Stimulated activated CD4-positive, alpha-beta T cell treated with anti-CD3 and anti-CD28 coated beads, Interleukin-2, amount 100 ng/mL, for 4 hours (primary cell): Measurements from ENCODE around the gene NFYC.

Experiments used
- DNase-seq: peaks from one replicate; pipeline ENCODE4 v3.0.0-alpha.2; 2020; ENCODE audit warnings: low read depth

NFYC gene

DNA sequence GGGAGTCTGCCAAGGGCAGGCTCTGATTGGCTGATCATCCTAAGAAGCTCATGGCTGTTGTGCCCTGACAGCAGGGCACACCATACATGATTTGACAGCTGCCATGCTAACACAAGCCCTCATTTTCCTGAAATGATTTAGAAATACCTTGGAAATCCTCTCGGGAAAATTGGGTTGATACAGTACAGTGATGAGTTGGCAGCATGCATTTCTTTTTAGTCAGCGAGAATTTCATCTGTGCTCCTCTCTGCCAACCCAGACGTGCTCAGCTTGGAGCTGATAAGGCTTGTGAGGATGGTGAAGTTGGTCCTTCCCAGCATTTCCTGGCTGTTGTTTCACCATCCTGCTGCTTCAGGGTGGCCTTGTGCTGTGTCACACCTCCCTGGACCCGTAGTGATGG is 69.5 kb downstream of the NFYC start:
- DNase-seq = no peak

DNA sequence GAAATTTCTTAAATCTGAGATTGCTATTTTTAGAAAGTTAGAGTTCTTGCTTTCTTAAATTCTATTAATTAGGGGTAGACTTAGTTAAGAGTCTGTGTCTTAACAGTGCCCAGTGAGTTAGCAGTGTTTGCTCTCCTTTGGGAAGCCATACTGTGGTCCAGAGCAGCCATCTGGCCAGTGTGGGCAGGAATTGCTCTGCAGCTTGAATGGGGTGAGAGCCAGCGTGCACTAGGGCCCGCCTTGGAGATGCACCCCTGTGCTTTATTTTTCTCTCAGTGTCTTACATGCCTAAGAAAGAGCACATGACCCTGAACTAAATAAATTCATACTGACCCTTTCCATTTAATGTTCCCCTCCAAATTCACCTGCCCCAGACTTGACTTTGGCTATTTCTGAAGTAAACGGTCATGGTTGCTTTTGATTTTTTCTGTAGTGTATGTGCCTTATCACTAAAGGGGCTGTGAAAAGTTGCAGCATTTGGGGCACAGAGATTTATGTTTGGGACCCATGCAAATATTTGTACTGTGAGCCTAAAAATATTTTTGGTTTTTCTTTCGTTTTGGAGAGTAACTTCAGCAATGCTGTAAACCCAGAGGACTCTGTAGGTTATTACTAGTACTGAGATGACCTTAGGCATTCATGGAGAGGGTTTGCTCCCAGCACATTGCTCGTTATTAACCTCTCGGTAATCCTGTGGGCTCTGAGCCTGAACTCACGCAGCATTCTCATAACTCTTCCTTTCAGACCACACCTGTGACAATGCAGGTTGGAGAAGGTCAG is 70.8 kb downstream of the NFYC start:
- no peak for DNase-seq

DNA sequence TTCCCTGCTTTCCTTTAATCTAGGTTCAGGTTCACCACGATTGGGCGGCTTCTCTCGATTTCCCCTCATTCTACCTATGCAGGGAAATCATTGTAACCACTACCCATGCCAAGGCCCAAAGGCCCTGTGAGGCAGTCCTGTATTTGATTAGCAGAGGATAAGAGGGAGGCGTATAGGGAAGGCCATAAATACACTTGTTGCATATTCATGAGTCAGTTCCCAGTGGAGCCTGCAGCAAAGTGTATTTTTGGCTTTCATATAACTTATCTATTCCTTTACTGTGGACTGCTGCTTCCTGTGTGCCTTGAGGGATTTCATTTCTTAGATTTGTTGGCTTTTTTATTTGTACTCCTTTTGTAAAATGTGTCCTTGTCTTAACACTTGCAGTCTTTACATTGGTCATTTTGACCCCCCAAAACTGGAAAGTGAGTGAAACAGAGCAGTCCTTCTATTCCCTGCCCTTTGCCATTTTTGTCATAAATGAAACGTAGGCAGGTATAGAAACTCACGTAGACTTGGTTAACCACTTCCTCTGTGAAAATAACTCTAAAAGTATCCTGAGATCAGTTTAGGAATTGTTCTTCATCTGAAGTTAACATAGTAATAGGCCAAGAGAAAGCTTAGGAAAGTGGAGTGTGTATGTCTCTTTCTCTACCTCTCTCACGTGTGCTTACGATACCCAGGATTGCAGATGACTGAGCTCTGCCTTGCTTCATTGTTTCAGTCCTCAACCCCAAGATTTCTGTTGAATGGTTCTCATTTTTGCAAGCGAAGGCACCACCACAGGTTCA is 72.4 kb downstream of the NFYC start:
- DNase-seq = no peak

DNA sequence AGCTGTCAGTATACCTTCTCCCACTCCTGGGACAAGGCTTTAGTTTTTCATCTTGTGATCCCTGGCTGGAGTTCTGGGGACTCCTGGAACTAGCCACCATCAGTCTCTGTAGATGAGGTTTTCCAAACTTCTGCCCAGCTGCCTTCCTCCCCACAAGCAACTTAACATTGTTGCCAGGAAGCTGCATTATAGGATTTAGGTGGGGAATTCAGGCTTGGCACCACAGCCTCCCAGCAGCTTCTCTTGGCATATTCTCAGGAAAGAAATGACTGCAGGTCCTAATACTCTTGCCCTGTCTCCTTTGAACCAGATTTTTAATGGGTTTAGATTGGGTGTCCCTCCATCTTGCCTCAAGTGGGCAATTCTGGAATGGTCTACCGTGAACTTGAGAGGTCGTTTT is 73.5 kb downstream of the NFYC start:
- no peak for DNase-seq

DNA sequence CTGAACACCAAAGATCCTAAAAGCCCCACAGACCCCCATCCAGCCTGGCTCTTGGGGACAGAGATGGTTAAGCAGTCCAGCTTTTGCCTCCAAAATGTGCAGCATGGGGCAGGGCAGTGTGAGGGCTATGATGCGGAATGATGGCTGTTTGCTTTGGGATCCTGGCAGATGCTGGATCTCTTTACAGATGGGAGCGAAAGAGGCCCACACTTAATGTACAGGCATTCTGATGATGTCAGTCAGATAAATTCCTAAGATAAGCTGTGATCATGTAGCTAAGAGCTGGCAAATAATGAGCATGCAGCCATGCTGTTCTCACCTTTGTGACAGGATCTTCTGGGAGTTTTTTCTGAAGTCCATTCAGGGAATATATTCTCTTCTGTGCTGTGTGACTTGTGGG is 74.5 kb downstream of the NFYC start:
- no peak for DNase-seq

DNA sequence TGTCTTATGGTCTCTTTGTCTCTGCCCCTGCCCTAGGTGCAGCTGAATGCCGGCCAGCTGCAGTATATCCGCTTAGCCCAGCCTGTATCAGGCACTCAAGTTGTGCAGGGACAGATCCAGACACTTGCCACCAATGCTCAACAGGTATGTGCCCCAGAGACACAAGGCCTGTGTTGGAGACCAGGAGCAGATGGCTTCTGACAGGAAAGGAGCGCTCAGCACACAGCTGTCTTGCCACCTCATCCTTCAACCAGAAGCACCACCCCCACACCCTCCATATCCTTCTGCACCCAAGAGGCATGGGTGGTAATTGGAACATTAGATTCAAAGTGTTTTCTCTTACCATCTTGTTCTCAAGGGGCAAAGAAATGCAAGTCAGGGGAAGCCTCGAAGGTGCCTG is 75.1 kb downstream of the NFYC start:
- DNase-seq = no peak

DNA sequence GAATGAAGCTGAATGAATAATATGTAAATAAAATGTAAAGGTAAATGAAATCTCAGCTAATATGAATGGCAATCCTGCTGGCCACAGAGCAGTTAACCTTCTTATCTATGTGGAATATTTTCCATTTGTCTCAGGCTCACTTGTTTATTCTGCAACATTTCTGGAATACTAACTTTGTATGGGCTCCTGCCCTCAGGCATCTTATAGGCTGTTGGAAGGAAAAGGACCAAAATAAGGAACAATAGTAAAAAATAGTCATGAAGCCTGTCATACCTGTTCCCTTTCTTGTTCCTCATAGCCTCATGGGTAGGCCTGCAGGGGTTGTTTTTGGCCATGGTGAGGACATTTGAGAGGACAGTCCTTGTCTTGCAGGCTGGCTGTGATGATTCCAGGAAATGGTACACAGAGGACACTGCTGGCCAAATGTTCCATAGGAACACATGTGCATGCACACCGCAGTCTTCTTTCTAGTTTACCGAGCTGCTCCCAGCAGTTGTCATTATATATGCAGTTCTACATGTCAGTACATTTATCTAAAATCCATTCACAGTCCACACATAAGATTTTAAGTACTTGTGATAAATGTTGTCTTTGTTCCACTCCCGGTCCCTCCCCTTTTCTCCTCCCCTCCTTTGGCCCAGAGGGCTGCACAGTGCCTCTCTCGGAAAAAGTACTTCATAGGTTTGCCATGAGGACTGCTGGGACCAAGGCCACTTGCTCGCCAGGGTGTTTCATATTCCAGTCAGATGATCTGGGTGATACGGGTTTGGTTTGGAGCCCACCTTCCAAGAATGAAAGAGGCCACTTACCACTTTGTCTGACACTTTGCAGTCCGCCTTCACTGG is 76.9 kb downstream of the NFYC start:
- DNase-seq = no peak

DNA sequence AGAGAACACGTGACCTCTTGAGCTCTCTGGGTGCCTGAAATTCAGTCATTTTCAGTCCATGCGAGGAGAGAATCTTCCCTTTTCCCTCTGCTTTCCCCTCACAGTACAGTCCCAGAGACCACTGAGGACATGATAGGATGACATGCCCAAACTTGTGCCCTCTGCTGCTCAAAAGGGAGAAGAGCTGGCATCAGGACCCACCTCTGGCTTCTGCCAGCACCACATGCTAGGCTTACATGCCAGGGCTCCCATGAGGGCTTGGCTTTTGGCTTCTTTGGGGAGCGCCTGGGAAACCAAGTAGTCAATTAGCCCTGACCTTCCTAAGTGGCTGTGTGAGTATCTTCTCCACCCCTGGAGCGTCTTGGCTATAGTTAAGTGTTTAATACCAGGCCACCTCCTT is 78.3 kb downstream of the NFYC start:
- no peak for DNase-seq

DNA sequence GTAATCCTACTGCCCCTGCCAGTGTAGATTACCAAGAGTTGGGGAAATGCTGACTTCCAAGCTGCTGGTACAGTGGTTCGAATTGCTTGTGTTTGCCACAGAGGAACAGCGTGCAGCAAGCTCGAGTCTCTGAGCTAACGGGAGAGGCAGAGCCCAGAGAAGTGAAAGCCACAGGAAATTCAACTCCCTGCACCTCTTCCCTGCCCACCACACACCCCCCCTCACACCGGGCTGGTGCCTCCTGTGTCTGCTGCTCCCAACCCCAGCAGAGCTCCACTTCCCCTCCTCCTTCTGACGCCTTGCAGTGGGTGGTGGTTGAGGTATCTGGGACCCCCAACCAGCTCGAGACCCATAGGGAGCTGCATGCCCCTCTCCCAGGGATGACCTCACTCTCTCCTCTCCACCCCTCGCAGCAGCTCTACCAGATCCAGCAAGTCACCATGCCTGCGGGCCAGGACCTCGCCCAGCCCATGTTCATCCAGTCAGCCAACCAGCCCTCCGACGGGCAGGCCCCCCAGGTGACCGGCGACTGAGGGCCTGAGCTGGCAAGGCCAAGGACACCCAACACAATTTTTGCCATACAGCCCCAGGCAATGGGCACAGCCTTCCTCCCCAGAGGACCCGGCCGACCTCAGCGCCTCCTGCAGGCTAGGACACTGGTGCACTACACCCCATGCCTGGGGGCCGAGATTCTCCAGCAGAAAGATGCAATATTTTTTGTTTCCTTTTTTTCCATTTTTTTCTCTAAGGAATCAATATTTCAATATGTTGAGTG is 79.0 kb downstream of the NFYC start:
- DNase-seq = no peak

DNA sequence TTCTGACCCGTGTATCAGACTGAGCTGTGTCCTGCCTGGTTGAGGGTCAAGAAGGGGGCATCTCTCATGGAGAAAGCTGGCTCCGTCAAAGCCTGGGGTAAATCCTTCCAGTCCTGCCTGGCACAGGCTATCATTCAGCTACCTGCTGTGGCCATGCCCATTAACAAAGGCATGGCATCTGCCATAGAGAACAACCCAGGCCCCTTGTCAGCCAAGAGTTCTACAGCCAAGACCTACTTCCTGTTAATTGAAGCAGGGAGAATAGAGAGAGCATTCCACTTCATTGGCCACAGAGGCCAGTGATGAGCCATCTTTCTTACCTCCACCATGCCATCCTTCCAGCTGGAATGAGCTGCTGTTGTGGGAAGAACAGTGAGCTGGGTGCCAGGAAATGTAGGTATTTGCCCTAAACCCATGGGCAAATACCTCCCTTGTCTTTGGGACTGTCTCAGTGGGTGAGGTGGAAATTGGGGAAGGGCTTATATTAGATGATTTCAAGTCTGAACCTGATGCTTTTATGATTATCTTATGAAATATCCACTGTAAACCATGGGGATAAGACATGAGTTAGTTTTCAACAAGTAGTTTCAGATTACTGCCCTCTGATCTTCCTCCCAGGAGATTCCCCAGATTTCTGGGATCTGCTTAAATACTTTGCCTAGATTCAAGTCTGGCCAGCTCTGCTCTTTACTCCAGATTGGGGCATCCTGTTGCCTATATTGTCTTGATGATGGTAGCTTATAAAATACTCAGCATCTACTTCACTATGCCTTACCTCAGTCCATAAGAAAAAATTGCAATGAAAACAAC is 80.8 kb downstream of the NFYC start:
- DNase-seq = no peak

DNA sequence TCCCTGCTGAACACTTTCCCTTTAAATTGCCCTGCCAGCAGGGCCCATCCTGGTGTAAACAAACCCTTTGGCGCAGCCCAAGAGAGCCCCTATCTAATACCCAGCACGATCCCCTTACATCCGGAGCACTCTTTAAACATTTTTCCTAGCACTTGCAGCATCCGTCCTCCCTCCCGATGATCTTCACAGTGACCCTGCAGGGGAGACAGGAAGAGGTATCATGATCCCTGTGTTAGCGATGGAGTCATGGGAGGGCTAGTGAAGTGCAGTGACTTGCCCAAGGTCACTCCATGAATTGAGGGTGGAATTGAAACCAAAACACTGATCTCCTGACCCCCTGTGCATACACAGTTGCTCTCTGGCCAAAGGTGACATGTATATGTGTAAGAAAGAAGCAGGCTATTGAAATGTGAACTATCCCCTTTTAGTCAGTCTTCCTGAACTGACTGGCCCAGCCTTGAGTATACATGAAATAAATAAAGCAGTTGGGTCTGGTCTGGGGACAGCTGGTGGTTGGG is 82.3 kb downstream of the NFYC start:
- no peak for DNase-seq

DNA sequence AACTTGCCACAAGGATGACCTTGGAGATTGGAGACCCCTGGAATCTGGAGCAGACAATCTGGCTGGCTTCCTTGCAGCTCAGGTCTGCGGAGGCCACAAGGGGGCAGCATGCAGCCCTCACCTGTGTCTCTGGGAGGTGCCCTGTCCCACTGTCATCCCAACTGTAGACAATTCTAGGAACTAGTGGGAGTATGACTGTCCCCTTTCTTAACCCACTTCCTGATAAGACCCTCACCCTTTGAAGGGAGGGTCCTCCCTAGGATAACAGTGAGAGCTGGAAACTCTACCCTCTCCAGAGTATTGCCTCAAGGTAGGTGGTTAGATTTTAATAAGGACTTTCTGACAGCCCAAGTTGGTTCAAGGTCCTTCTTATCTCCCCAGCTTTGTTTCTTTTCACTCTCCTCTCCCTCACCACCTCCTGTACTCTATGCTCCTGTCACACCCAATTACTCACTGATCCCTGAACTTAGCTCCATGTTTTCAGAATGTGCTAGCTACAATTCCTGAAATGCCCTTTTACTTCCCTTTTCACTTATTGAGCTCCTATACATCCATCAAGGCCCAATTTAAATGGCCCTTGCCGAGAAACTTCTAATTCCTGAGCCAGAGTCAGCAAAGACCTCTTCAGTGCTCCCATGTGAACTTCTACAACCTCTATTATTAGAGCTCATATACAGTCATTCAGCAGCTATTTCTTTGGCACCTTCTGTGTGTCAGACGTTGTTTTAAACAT is 82.9 kb downstream of the NFYC start:
- peak; percentile 57 for DNase-seq

DNA sequence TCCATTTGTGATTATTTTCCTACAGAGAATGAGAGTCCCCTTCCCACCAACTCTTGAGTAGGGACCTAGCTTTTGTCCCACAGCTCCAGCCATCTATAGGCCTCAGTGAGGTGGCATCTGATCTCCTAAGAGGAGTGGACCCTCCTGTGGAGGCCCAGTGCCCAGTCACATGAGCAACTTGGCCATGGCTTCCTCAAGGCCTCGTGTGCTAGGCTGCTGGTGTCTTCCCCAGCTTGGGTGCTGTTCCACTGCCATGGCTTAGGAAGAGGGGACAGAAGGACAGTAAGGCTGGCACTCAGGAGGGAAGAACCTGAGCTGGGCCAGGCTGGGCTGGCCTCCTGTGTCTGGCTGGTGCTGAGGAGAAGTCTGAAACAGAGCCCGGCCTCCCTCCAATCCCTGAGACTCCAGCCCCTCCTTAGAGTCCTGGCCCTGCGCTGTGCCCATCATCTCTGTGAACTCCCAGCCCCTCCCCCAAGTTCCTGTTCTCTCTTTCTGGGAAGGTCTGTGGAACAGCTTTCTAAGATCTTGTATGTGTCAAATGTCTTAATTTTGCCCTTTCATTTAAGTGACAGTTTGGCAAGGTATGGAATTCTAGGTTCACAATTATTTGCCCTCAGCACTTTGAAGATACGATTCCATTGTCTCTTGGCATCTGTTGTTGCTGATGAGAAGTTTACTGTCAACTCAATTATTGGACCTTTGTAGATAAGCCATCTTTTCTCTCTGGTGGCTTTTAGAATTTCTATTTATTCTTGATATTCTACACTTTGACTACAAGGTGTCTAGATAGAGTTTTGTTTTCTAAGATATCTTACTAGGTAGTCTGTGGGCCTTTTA is 85.0 kb downstream of the NFYC start:
- DNase-seq = no peak

DNA sequence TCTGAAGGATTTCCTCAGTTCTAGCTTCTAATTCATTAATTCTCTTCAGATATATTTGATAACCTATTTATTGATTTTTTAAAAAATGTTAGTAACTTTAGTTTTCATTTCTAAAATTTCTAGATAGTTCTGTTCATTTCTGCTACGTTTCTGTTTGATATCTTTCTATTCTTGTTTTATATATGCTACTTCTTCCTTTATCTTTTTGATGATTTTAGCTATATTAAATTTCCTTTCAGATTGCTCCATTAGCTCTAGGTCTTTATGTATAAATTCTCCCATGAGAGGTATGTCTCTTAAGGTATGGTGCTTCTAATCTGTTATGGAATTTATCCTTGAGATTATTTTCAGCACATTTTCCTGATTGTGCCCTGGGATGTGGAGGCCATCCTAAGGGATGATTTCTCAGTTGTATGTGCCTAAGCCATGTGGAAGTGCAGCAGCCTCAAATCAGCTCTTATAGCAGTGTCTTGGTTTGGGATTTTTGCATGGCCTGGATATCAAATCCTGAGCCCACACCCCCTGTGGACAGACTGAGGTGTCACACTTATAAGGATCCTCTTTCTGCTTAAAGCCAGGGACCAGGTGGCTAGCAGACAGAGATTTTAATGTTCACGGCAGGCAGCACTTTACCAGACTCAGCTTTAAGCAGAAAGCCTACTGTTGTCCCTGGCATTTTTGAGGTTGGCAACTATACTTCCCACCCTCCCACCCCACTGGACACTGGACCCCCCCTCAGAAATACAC is 85.9 kb downstream of the NFYC start:
- no peak for DNase-seq

DNA sequence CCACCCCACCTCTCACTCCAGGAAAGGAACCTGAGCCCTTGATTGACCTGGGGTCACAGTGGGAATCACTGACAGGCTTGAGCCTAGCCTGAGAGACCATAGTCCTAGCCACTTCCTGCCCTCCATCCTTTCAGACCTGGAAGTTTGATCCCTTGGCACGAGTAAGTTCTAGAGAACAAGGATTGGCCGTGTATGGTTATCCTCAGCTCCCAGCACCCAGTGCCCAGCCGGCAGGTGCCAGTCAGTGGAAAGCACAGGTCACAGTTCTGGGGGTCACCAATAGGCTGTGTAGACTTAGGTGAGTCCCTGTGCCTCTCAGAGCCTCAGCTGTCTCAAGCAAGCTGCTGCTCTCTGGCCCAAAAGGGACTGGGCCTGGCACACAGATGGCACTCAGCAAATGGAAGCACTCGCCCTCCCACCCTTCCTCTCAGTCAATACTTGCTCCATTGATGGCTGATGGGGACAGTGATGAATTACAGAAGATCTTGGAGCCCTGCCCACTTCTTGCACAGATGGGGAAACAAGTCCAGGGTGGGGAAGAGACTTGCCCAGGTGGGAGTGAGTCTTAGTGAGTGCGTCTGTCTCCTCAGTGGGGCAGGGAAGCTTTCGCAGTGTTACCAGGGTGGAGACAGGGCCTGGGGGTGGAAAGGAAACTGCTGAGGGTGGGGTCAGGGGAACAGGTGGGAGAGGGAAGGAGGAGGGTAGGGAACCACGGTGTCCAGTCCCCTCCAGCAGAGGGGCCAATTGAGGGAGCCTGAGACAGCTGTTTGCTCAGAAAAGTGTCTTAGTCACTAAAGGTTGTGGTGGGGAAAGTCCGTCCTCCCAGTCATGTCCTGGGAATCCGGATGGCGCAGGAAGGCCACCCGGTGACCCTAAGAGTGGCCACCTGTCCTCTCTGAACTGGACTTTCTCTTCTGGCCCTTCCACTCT is 89.4 kb downstream of the NFYC start:
- no peak for DNase-seq

DNA sequence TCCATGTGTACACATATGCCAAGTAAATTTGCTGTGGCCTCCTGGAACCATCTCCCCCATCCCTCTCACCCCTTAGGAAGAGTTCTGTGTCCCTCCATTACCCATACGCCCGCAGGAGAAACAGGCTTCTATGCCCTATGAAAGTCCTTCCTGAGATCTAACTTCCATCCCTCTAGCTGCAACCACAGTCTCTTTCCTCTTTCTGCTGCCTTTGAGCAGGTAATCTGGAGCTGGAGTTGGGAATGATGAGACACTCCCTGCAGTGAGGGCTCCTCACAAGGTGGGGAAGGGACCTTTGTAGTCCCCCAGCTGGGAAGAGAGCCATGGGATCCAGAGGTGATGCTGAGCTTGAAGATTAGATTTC is 90.1 kb downstream of the NFYC start:
- DNase-seq = no peak

DNA sequence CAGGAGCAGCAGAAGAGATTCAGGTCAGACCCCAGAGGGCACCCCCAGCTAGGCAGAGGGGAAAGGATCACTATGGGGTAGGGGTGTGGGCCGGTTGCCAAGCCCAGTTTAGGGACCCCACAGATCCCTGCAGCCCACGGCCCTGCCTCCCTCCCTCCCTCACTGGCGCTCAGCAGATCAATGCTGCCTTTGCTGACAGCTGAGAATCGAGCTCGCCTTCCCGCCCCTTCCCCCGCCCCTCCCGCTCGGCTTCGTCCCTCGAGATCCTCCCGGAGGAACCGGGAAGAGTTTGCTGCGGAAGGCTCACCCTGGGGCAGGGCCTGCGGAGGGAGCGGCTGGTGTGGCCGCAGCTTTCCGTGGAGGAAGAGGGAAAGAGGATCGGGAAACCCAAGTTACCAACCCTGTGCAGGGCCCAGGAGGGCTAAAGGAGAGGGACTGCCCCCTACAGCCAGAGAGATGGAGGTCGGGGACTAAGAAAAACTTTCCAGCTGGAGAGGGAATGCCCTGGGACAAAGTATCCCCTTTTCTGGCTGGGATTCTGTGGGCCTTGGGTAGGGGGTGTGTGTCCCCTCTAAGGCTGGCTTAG is 91.0 kb downstream of the NFYC start:
- no peak for DNase-seq
